GM23338 (cell line): ENCODE measurements around the gene EIF4EBP3. TPM values are rescaled to one million over a fixed set of nuclear protein-coding genes. Genes with fewer than 3 reads are reported as not detected.

Experiments
- ATAC-seq: fragments of 200-7000 bp; cut with Tn5 transposase; 3 replicates; pipeline ENCODE4 v1.9.1; 2020
- DNase-seq: peaks from one replicate; pipeline ENCODE4 v3.0.0-alpha.2; 2015; ENCODE audit warnings: low spot score
- H2AFZ ChIP-seq: fragments of 200-600 bp; sonication (generic); 2 replicates; pipeline ENCODE4 v1.8.0; 2016; ENCODE audit warnings: antibody characterized with exemption, mild to moderate bottlenecking, moderate library complexity
- H3F3A ChIP-seq: fragments of 200-600 bp; sonication (generic); replicated peaks from 2 replicates; pipeline ENCODE4 v1.8.0; 2017; ENCODE audit warnings: antibody characterized with exemption, mixed run types, low read depth
- H3K27ac ChIP-seq: fragments of 200-600 bp; sonication (generic); 2 replicates; pipeline ENCODE4 v1.6.1; 2016; ENCODE audit warnings: low read depth
- H3K27me3 ChIP-seq: fragments of 200-600 bp; sonication (generic); 2 replicates; pipeline ENCODE4 v1.8.0; 2016; ENCODE audit warnings: mild to moderate bottlenecking, mixed run types, moderate library complexity; ENCODE audit not compliant: insufficient read depth
- H3K36me3 ChIP-seq: fragments of 200-600 bp; sonication (generic); 2 replicates; pipeline ENCODE4 v1.8.0; 2016; ENCODE audit warnings: mild to moderate bottlenecking; ENCODE audit not compliant: insufficient read depth
- H3K4me1 ChIP-seq: fragments of 200-600 bp; sonication (generic); 2 replicates; pipeline ENCODE4 v1.8.0; 2016; ENCODE audit warnings: mild to moderate bottlenecking, moderate library complexity; ENCODE audit not compliant: insufficient read depth
- H3K4me2 ChIP-seq: fragments of 200-600 bp; sonication (generic); 2 replicates; pipeline ENCODE4 v1.7.1; 2017; ENCODE audit warnings: mixed run types
- H3K4me3 ChIP-seq: fragments of 200-600 bp; sonication (generic); 2 replicates; pipeline ENCODE4 v1.6.1; 2016; ENCODE audit warnings: mixed run types
- H3K79me2 ChIP-seq: fragments of 200-600 bp; sonication (generic); replicated peaks from 2 replicates; pipeline ENCODE4 v1.8.0; 2017; ENCODE audit warnings: mild to moderate bottlenecking; ENCODE audit not compliant: insufficient read depth
- H3K9me2 ChIP-seq: fragments of 200-600 bp; sonication (generic); 2 replicates; pipeline ENCODE4 v1.8.0; 2017; ENCODE audit not compliant: insufficient read depth
- H4K20me1 ChIP-seq: fragments of 200-600 bp; sonication (generic); replicated peaks from 2 replicates; pipeline ENCODE4 v1.8.0; 2017; ENCODE audit warnings: mild to moderate bottlenecking; ENCODE audit not compliant: insufficient read depth
- H3K27ac Mint-ChIP-seq: 2 replicates; pipeline ENCODE4 v1.8.0; 2020; ENCODE audit warnings: inconsistent platforms, mild to moderate bottlenecking, moderate library complexity, mixed read lengths
- H3K27me3 Mint-ChIP-seq: 3 replicates; pipeline ENCODE4 v1.8.0; 2022; ENCODE audit warnings: low read depth, mild to moderate bottlenecking, moderate library complexity, mixed read lengths, inconsistent platforms; ENCODE audit not compliant: insufficient read depth, poor library complexity
- H3K36me3 Mint-ChIP-seq: 3 replicates; pipeline ENCODE4 v1.8.0; 2021; ENCODE audit warnings: low read depth, mild to moderate bottlenecking, inconsistent platforms, moderate library complexity, mixed read lengths
- H3K4me1 Mint-ChIP-seq: 3 replicates; pipeline ENCODE4 v1.8.0; 2020; ENCODE audit warnings: mild to moderate bottlenecking, inconsistent platforms, mixed read lengths
- H3K4me3 Mint-ChIP-seq: 3 replicates; pipeline ENCODE4 v1.8.0; 2021; ENCODE audit warnings: moderate library complexity, mild to moderate bottlenecking, inconsistent platforms, mixed read lengths
- H3K9me3 Mint-ChIP-seq: 3 replicates; pipeline ENCODE4 v1.8.0; 2020; ENCODE audit warnings: moderate library complexity, mild to moderate bottlenecking, inconsistent platforms, mixed read lengths
- CREB1 ChIP-seq: fragments of 250-450 bp; sonication (Bioruptor Pico); IDR thresholded peaks from 2 replicates; pipeline ENCODE4 v1.5.0; 2020; ENCODE audit warnings: low read depth, mild to moderate bottlenecking, moderate library complexity
- EZH2 ChIP-seq: fragments of 200-600 bp; sonication (generic); IDR thresholded peaks from one replicate; pipeline ENCODE4 v1.8.0; 2017; ENCODE audit warnings: antibody characterized with exemption, mild to moderate bottlenecking, low read depth; ENCODE audit not compliant: unreplicated experiment
- EZH2phosphoT487 ChIP-seq: fragments of 200-600 bp; sonication (generic); IDR thresholded peaks from one replicate; pipeline ENCODE4 v1.8.1; 2018; ENCODE audit warnings: antibody characterized with exemption; ENCODE audit not compliant: unreplicated experiment
- JUNB ChIP-seq: IDR thresholded peaks from one replicate; pipeline ENCODE4 v1.6.1; 2016; ENCODE audit warnings: antibody characterized with exemption; ENCODE audit not compliant: unreplicated experiment
- NANOG ChIP-seq: IDR thresholded peaks from 2 replicates; pipeline ENCODE4 v1.6.1; 2016; ENCODE audit warnings: antibody characterized with exemption, borderline replicate concordance
- POLR2AphosphoS5 ChIP-seq: IDR thresholded peaks from 2 replicates; pipeline ENCODE4 v1.6.1; 2016; ENCODE audit warnings: antibody characterized with exemption, low read depth
- REST ChIP-seq: IDR thresholded peaks from one replicate; pipeline ENCODE4 v1.6.1; 2018; ENCODE audit warnings: antibody characterized with exemption; ENCODE audit not compliant: unreplicated experiment
- STAT1 ChIP-seq: IDR thresholded peaks from one replicate; pipeline ENCODE4 v1.6.1; 2016; ENCODE audit warnings: antibody characterized with exemption; ENCODE audit not compliant: unreplicated experiment
- ZNF114 ChIP-seq: fragments of 250-450 bp; sonication (Bioruptor Pico); IDR thresholded peaks from 2 replicates; pipeline ENCODE4 v1.5.0; 2020; ENCODE audit warnings: mild to moderate bottlenecking, moderate library complexity
- ZNF331 ChIP-seq: fragments of 250-450 bp; sonication (Bioruptor Pico); IDR thresholded peaks from 2 replicates; pipeline ENCODE4 v1.5.0; 2020; ENCODE audit warnings: low read depth, mild to moderate bottlenecking, moderate library complexity
- ZNF462 ChIP-seq: fragments of 250-450 bp; sonication (Bioruptor Pico); IDR thresholded peaks from 2 replicates; pipeline ENCODE4 v1.5.0; 2020; ENCODE audit warnings: mild to moderate bottlenecking, moderate library complexity
- polyA plus RNA-seq: library from polyadenylated mRNA; unstranded; fragments of >200 nt; fragmentation: Nextera tagmentation; extraction: Ambion mirVana; gene quantifications from 2 replicates; pipeline ENCODE4 v1.2.1, GENCODE V29; 2016
- total RNA-seq: library from RNA; depleted of rRNA; stranded (reverse); fragments of >200 nt; shearing (Covaris generic); gene quantifications from 2 replicates; pipeline ENCODE4 v1.2.3, GENCODE V29; 2014
- TF ChIP-seq, protein P1 (sequence below): IDR thresholded peaks from 2 replicates; pipeline ENCODE4 v1.6.1; 2016; ENCODE audit warnings: antibody characterized with exemption
- TF ChIP-seq, protein P2 (sequence below), 2 experiments: fragments of 200-600 bp in 1 of 2; sonication (generic) in 1 of 2; conservative IDR thresholded peaks; 2 replicates each; pipeline versions ENCODE4 v1.5.1 to v1.6.1; 2016 to 2017; ENCODE audit warnings: antibody characterized with exemption in 2 of 2, low read depth in 2 of 2, mild to moderate bottlenecking in 2 of 2, moderate library complexity in 1 of 2

EIF4EBP3 gene
- total and polyA plus RNA-seq, 2 experiments from 2014 or later = 2.4 to 21.5 TPM

- DNase-seq = no peak
- ATAC-seq = peak; percentile 5
- Histone ChIP-seq H3K36me3 (peaks cover 29% of the 10 kb centered on the region), H3K27ac (peak overlapping the region; percentile 92), H3K27me3 (no peaks in the 10 kb centered on the region), H2AFZ (no peak overlapping the region), H3K4me3 (peak overlapping the region; percentile 77), H4K20me1 (peaks cover 2% of the 10 kb centered on the region; the same call in 1 of the 2 replicates), H3K4me1 (peaks cover 26% of the 10 kb centered on the region), H3K79me2 (0 out of 2 replicates have a peak, but pooled peaks cover 6% of the 10 kb centered on the region), H3K4me2 (peak overlapping the region; percentile 74), H3F3A (peaks cover 17% of the 10 kb centered on the region), H3K9me2 (no peaks in the 10 kb centered on the region)
- peaks cover 17% of the 10 kb centered on the region for H3K27me3 Mint-ChIP-seq
- peaks cover 53% of the 10 kb centered on the region for H3K36me3 Mint-ChIP-seq
- H3K27ac Mint-ChIP-seq = peak overlapping the region; percentile 98
- TF ChIP-seq REST (no peak), EZH2phosphoT487 (no peak), ZNF331 (CRISPR knock-in tag) (no peak), ZNF114 (CRISPR knock-in tag) (no peak), JUNB (no peak), CREB1 (CRISPR knock-in tag) (no peak), NANOG (no peak), EZH2 (no peak), STAT1 (no peak), POLR2AphosphoS5 (no peak), ZNF462 (no peak)
- TF ChIP-seq, protein P1, sequence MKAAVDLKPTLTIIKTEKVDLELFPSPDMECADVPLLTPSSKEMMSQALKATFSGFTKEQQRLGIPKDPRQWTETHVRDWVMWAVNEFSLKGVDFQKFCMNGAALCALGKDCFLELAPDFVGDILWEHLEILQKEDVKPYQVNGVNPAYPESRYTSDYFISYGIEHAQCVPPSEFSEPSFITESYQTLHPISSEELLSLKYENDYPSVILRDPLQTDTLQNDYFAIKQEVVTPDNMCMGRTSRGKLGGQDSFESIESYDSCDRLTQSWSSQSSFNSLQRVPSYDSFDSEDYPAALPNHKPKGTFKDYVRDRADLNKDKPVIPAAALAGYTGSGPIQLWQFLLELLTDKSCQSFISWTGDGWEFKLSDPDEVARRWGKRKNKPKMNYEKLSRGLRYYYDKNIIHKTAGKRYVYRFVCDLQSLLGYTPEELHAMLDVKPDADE = no peak
- TF ChIP-seq, protein P2, sequence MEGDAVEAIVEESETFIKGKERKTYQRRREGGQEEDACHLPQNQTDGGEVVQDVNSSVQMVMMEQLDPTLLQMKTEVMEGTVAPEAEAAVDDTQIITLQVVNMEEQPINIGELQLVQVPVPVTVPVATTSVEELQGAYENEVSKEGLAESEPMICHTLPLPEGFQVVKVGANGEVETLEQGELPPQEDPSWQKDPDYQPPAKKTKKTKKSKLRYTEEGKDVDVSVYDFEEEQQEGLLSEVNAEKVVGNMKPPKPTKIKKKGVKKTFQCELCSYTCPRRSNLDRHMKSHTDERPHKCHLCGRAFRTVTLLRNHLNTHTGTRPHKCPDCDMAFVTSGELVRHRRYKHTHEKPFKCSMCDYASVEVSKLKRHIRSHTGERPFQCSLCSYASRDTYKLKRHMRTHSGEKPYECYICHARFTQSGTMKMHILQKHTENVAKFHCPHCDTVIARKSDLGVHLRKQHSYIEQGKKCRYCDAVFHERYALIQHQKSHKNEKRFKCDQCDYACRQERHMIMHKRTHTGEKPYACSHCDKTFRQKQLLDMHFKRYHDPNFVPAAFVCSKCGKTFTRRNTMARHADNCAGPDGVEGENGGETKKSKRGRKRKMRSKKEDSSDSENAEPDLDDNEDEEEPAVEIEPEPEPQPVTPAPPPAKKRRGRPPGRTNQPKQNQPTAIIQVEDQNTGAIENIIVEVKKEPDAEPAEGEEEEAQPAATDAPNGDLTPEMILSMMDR (conservative IDR thresholded peaks at IDR 0.05; ENCODE audit: low read depth in 2 of 2) = no peak
- no peaks in the 10 kb centered on the region for H3K9me3 Mint-ChIP-seq
- H3K4me3 Mint-ChIP-seq = peak overlapping the region; percentile 88
- peaks cover 24% of the 10 kb centered on the region for H3K4me1 Mint-ChIP-seq
These were observed 483 bp upstream of the EIF4EBP3 start for GRCh38 chr5:140546851-140547507.
